Measurements from ENCODE around the gene TYW5.

- TF ChIP-seq EP300 (IDR thresholded peaks at IDR 0.05; ENCODE audit: low read depth in 2 of 2, low read length in 2 of 2) = no peak
- no peak for TF ChIP-seq EP300 (CRISPR knock-in tag; IDR thresholded peaks at IDR 0.05; ENCODE audit: borderline replicate concordance)
- TF ChIP-seq ZNF660 (CRISPR knock-in tag; IDR thresholded peaks at IDR 0.05; ENCODE audit: borderline replicate concordance, low read depth) = no peak
- TF ChIP-seq, protein P1, sequence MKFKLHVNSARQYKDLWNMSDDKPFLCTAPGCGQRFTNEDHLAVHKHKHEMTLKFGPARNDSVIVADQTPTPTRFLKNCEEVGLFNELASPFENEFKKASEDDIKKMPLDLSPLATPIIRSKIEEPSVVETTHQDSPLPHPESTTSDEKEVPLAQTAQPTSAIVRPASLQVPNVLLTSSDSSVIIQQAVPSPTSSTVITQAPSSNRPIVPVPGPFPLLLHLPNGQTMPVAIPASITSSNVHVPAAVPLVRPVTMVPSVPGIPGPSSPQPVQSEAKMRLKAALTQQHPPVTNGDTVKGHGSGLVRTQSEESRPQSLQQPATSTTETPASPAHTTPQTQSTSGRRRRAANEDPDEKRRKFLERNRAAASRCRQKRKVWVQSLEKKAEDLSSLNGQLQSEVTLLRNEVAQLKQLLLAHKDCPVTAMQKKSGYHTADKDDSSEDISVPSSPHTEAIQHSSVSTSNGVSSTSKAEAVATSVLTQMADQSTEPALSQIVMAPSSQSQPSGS (CRISPR knock-in tag; IDR thresholded peaks at IDR 0.05) = no peak
Measured at GRCh38 chr2:199916980-199917379, 38.3 kb downstream of the TYW5 start.
